ENCODE results near the gene MKRN2.

Gene MKRN2

GRCh38 chr3:12556690-12557472, at the start of gene MKRN2:
Gene MKRN2, plus strand, starts transcription at chr3:12557087. Its CDS starts 64 bp downstream, at chr3:12557151.
- H3K4me1 ChIP-seq, result peaks cover 43 to 54% (median 48%) of the 10 kb centered on the region in 10 experiments
- H3K9ac ChIP-seq, result peak within 1 kb of the TSS; percentile 87 to 97 (median 91)
- peaks cover 0 to 21% (median 11%) of the 10 kb centered on the region in 11 experiments; a peak in 18 of 22 replicates for H3K27me3 ChIP-seq
- H3K9me3 ChIP-seq (replicated peaks in 1 of 11), result no peaks in the 10 kb centered on the region
- peak within 1 kb of the TSS; percentile 59 to 94 (median 89) for H3K27ac ChIP-seq
- peak within 1 kb of the TSS; percentile 79 to 98 (median 90) for H3K4me2 ChIP-seq
- no peaks in the 10 kb centered on the region for H3K36me3 ChIP-seq
- TF ChIP-seq Cebpa-rat (IDR thresholded peaks at IDR 0.05), result no peak
- peaks cover 34 to 49% (median 42%) of the 10 kb centered on the region in 11 experiments; a peak in 21 of 22 replicates for H4K20me1 ChIP-seq
- peak within 1 kb of the TSS; percentile 72 to 94 (median 83) for H3K4me3 ChIP-seq

GRCh38 chr3:12507591-12508281, 49.2 kb upstream of the MKRN2 start:
- peaks cover 0 to 11% (median 3%) of the 10 kb centered on the region in 10 experiments; a peak in 8 of 20 replicates for H3K4me1 ChIP-seq
- no peak overlapping the region for H3K9ac ChIP-seq
- H3K36me3 ChIP-seq, result peaks cover 66 to 100% (median 98%) of the 10 kb centered on the region in 11 experiments
- peaks cover 0 to 69% (median 30%) of the 10 kb centered on the region in 11 experiments; a peak in 14 of 22 replicates for H4K20me1 ChIP-seq
- H3K4me2 ChIP-seq, result no peak overlapping the region
- H3K27me3 ChIP-seq, result no peaks in the 10 kb centered on the region
- TF ChIP-seq Cebpa-rat (IDR thresholded peaks at IDR 0.05), result no peak
- H3K4me3 ChIP-seq, result no peak overlapping the region
- no peaks in the 10 kb centered on the region for H3K9me3 ChIP-seq (replicated peaks in 1 of 11)
- no peak overlapping the region for H3K27ac ChIP-seq

GRCh38 chr3:12508291-12508700, 48.6 kb upstream of the MKRN2 start:
- H3K4me3 ChIP-seq, result no peak overlapping the region
- H3K9ac ChIP-seq, result no peak overlapping the region
- no peak overlapping the region for H3K27ac ChIP-seq
- no peak for TF ChIP-seq Cebpa-rat (IDR thresholded peaks at IDR 0.05)
- H3K4me2 ChIP-seq, result no peak overlapping the region
- H3K4me1 ChIP-seq, result peaks cover 0 to 9% (median 3%) of the 10 kb centered on the region in 10 experiments; a peak in 8 of 20 replicates
- H3K27me3 ChIP-seq, result no peaks in the 10 kb centered on the region
- no peaks in the 10 kb centered on the region for H3K9me3 ChIP-seq (replicated peaks in 1 of 11)
- peaks cover 0 to 66% (median 27%) of the 10 kb centered on the region in 11 experiments; a peak in 14 of 22 replicates for H4K20me1 ChIP-seq
- peaks cover 69 to 100% (median 98%) of the 10 kb centered on the region in 11 experiments for H3K36me3 ChIP-seq

GRCh38 chr3:12509466-12509865, 47.4 kb upstream of the MKRN2 start:
- Histone ChIP-seq H3K4me2 (no peak overlapping the region), H3K9me3 (replicated peaks in 1 of 11) (no peaks in the 10 kb centered on the region), H3K36me3 (peaks cover 64 to 100% (median 97%) of the 10 kb centered on the region in 11 experiments), H3K9ac (no peak overlapping the region), H3K4me1 (no peaks in the 10 kb centered on the region), H3K4me3 (no peak overlapping the region), H3K27ac (no peak overlapping the region), H4K20me1 (peaks cover 0 to 66% (median 25%) of the 10 kb centered on the region in 11 experiments; a peak in 15 of 22 replicates), H3K27me3 (no peaks in the 10 kb centered on the region)
- TF ChIP-seq Cebpa-rat (IDR thresholded peaks at IDR 0.05), result no peak

- H3K27me3 ChIP-seq, result no peaks in the 10 kb centered on the region
- H3K4me2 ChIP-seq, result no peak overlapping the region
- TF ChIP-seq Cebpa-rat (IDR thresholded peaks at IDR 0.05), result no peak
- H3K36me3 ChIP-seq, result peaks cover 38 to 99% (median 80%) of the 10 kb centered on the region in 11 experiments
- H4K20me1 ChIP-seq, result peaks cover 0 to 48% (median 19%) of the 10 kb centered on the region in 11 experiments; a peak in 15 of 22 replicates
- no peak overlapping the region for H3K9ac ChIP-seq
- H3K9me3 ChIP-seq (replicated peaks in 1 of 11), result no peaks in the 10 kb centered on the region
- no peaks in the 10 kb centered on the region for H3K4me1 ChIP-seq
- no peak overlapping the region for H3K27ac ChIP-seq
- no peak overlapping the region for H3K4me3 ChIP-seq
Observed at GRCh38 chr3:12512534-12513118, 44.3 kb upstream of the MKRN2 start.

GRCh38 chr3:12513694-12514446, 43.0 kb upstream of the MKRN2 start:
- Histone ChIP-seq H3K9ac (0 out of 22 replicates have a peak overlapping the region, but pooled peaks of 1 of the 11 experiments have one; percentile 19), H4K20me1 (peaks cover 0 to 40% (median 8%) of the 10 kb centered on the region in 11 experiments; a peak in 8 of 22 replicates), H3K27me3 (no peaks in the 10 kb centered on the region), H3K4me2 (no peak overlapping the region), H3K36me3 (peaks cover 29 to 99% (median 76%) of the 10 kb centered on the region in 11 experiments), H3K9me3 (replicated peaks in 1 of 11) (no peaks in the 10 kb centered on the region), H3K4me3 (no peak overlapping the region), H3K27ac (no peak overlapping the region), H3K4me1 (no peaks in the 10 kb centered on the region)
- TF ChIP-seq Cebpa-rat (IDR thresholded peaks at IDR 0.05), result no peak

GRCh38 chr3:12515631-12516030, 41.3 kb upstream of the MKRN2 start:
- Histone ChIP-seq H3K4me3 (no peak overlapping the region), H3K4me2 (no peak overlapping the region), H3K27ac (no peak overlapping the region), H3K4me1 (no peaks in the 10 kb centered on the region), H3K9me3 (replicated peaks in 1 of 11) (no peaks in the 10 kb centered on the region), H3K27me3 (no peaks in the 10 kb centered on the region), H4K20me1 (peaks cover 0 to 24% (median 0%) of the 10 kb centered on the region in 11 experiments; a peak in 5 of 22 replicates), H3K9ac (no peak overlapping the region), H3K36me3 (peaks cover 28 to 99% (median 76%) of the 10 kb centered on the region in 11 experiments)
- no peak for TF ChIP-seq Cebpa-rat (IDR thresholded peaks at IDR 0.05)

GRCh38 chr3:12516873-12517272, 40.0 kb upstream of the MKRN2 start:
- Histone ChIP-seq H3K4me2 (no peak overlapping the region), H3K4me1 (no peaks in the 10 kb centered on the region), H3K27me3 (no peaks in the 10 kb centered on the region), H3K36me3 (peaks cover 35 to 99% (median 74%) of the 10 kb centered on the region in 11 experiments), H3K9ac (no peak overlapping the region), H4K20me1 (peaks cover 0 to 22% (median 0%) of the 10 kb centered on the region in 11 experiments; a peak in 5 of 22 replicates), H3K9me3 (replicated peaks in 1 of 11) (no peaks in the 10 kb centered on the region), H3K4me3 (no peak overlapping the region), H3K27ac (no peak overlapping the region)
- no peak for TF ChIP-seq Cebpa-rat (IDR thresholded peaks at IDR 0.05)

Measured in BLaER1 treated with 17β-estradiol and CSF1 and Interleukin-3, amounts not matched to agents 10 nM and 100 nM (cell line).